CD4-positive, alpha-beta T cell treated with Interleukin-17A for 4 hours (primary cell): ENCODE results near the gene GALNT18.

Source experiments
- DNase-seq: peaks from one replicate; pipeline ENCODE4 v3.0.0-alpha.2; 2020; ENCODE audit warnings: mixed read lengths

GALNT18 gene

GRCh38 chr11:11563200-11563975 is 58.4 kb downstream of the GALNT18 start:
- DNase-seq, result no peak

- no peak for DNase-seq
Measured at GRCh38 chr11:11561991-11562390, 59.8 kb downstream of the GALNT18 start.

DNA sequence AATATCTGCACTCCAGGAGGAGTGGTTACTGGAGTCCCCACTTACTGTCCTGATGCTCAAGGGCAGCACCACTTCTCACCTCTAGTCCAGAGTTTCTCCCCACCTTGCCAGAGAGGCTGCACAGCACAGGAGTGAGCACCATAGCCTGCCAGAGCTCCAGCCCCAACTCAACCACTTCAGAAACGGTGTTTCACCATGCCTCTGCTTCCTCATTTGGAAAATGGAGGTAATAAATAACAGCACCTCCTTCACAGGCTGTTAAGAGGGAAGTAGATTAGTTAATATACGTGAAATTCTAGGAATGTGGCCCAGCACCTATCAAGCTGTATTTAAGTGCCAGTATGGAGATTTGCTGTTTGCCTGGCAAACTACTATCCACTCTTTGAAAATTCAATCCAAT is 63.0 kb downstream of the GALNT18 start:
- DNase-seq, result no peak

- DNase-seq, result no peak
Measured at GRCh38 chr11:11558396-11558795, 63.4 kb downstream of the GALNT18 start.

GRCh38 chr11:11555208-11555607 is 66.6 kb downstream of the GALNT18 start:
- DNase-seq, result no peak

DNA sequence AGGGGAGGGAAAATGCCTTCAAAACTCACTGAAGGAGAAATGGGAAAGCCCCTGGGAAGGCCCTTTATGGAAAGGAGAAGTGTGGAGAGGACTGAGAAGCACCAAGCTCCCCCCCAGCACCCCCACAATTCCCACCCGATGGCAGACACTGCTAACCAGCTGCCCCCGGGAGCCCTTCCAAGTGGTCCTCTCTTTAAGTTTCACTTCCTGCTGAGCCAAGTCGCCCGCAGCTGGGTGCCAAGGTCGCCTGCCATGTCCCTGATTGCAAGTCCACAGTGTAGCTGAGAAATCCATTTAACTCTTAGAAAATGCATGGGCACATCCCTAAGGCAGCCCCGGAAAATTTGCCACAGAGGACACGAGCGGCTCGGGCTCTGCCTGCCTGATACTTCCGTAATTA is 68.2 kb downstream of the GALNT18 start:
- DNase-seq, result no peak

DNA sequence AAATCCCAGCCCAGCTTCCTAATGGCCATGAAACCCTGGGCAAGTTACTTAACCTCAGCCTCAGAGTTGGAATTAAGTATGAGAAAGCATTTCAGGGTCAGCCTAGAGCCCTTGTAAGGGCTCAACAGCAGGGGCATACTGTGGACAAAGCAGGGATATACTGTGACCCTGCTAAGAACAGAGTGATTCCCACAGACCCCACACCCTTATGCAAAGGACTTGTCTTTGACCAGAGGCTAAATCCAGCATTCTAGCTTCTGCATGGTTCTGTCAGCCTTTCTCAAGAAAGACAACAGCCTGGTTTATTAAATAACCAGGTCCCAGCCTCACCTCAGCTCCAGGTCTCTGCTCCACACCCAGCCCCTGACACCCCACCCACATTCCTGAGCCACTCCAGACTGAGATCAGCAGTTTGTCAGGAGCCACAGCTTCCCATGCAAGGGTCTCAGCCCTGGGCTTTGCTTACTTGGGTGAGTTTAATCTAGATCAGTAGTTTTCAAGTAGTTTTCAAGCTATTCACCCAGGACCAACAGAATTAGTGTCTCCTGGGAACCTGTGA is 69.2 kb downstream of the GALNT18 start:
- DNase-seq, result no peak

DNA sequence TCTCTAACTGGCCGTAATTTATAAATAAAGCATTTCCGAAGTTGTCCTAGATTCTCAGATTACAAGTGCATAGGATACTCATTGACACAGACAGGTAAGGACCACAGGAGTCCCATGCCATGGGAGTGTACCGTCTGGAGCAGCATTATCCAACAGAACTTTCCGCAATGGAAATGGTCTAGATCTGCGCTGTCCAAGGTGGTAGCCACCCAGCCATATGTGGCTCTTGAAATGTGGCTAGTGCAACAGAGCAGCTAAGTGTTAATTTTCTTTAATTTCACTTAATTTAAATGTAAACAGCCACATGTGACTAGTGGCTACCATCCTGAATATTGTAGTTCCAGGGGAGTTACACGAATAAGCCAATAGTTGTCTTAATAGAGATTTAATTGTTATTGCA is 71.3 kb downstream of the GALNT18 start:
- no peak for DNase-seq

DNA sequence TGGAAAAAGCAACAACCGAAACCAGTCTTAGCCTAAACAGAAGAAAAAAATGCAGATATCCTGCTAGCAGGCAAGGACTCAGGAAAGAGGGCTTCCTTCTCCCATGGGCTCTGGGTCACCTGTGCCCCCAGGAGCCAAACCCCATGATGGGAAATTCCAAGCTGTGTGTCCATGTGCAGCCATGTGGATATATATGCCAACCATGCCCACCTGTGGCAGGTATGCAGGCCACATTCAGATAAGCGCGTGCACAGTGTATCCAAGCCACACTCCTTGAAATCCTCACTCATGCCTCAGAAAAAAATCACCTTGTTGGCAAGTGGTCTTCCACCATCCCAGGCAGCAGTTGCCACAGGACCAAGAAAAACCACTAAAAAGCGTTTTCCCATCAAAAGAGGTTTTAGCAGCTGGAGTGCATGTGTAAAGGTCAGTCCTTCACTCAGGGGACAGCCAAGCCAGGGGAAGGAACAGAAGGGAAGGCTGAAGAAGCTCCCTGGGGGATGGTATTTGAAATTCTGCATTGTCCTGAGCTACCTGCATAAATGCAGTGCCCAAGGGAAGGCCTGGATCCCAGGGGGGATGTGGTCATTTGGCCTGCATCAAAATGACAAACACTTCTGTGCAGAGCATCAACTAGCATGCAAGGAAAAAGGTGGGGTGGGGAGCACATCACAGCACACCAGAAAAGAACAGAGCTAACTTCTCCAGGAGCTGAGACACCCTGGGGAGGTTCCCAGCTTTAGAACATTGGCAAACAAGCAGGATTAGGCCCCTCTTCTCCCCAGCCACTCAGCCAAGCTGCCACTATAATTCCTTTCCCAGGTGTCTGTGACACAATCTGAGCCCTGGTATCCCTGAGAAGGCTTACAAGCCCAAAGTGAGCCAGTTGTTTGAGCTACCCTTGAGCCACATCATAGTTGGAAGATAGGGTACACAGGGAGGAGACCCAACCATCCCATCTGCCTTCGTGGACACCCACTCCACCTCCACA is 76.2 kb downstream of the GALNT18 start:
- no peak for DNase-seq

GRCh38 chr11:11543656-11544055 is 78.1 kb downstream of the GALNT18 start:
- no peak for DNase-seq

GRCh38 chr11:11540157-11540556 is 81.6 kb downstream of the GALNT18 start:
- DNase-seq, result no peak

DNA sequence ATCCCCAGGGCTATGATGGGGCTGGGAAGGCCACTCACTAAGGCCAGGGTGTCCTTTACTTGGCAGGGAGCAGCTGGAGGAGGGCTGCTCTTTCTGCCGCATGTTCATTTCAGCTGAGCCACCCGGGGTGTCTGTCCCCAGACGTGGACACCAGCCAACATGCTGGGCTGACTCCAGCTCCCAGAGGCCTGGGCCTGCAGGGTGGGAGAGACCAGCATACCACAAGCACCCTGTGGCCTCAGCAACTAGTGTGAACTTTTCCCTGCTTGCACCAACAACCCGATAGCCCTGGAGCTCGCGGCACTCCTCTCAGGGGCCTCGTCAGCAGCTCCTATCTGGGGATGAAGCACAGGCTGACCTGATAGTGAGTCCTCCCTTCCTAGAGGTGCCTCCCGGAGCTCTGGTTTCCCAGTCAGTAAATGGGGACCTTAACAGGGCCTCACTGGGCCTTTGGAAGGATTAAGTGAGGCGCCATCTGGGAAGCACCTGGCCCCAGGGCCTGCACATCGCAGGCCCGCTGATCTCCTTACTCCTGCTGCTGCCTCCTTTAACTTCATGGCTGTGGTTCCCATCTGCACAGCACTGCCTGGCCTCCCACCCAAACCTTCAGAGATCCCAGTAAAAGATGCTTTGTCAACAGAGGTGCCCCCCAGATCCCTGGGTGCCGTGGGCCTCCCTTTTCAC is 83.4 kb downstream of the GALNT18 start:
- DNase-seq, result no peak

DNA sequence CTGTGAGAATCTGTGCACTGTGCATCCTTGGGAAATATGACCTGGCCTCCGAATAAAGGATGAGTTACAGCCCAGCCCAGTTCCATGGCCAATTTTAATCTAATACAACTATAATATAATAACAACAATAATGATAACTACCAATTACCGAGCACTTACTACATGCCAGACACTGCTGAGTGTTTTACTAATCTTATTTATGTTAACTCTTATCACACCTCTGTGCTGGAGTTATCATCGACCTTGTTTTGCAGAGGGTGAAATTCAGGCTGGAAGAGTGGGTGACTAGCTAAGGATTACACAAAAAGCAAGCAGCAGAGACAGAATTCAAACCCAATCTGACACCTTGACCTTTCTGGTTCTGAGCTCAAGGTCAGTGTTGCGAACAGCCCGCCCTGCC is 83.9 kb downstream of the GALNT18 start:
- DNase-seq, result no peak

- no peak for DNase-seq
Measured at GRCh38 chr11:11537372-11537771, 84.4 kb downstream of the GALNT18 start.

DNA sequence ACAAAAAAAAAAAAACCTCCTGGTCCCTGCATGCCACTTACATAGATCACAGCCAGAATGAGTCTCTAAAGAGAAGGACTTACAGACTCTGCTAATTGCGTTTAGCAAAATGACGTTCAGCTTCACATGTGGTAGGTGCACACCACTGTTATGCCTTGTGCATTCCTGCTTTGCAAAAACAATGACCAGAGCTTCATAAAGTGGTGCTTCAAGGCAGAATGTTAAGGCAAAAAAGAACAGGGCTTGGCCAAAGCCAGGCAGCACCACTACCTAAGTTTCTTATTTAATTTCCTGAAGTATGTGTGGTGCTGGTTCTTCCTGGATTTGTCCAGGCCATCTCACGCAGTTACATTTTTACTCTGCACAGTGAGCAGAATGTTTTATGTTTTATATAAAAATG is 85.2 kb downstream of the GALNT18 start:
- DNase-seq, result no peak

GRCh38 chr11:11535611-11536010 is 86.2 kb downstream of the GALNT18 start:
- DNase-seq, result no peak

GRCh38 chr11:11534981-11535380 is 86.8 kb downstream of the GALNT18 start:
- DNase-seq, result no peak

DNA sequence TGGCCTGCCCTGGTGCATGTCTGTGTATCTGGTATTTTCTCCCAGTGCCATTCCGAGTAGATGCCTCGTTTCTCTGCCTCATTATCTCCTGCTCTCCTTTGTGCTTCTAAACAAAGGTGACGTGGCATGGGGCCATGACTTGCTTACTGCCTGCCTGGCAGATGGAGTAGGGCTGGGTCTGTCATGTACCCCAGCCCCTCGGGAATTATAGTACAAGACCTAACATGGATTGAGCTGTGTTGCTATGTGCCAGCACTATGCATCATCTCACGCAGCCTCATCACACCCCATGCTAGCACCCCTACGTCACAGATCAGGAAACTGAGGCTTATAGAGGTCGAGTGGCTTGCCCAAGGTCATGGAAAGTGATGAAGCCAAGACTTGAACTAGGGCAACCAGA is 88.1 kb downstream of the GALNT18 start:
- DNase-seq, result no peak

GRCh38 chr11:11533057-11533456 is 88.7 kb downstream of the GALNT18 start:
- DNase-seq, result no peak

GRCh38 chr11:11532574-11532973 is 89.2 kb downstream of the GALNT18 start:
- no peak for DNase-seq

- no peak for DNase-seq
Measured at GRCh38 chr11:11531131-11531908, 90.5 kb downstream of the GALNT18 start.

GRCh38 chr11:11528986-11529385 is 92.8 kb downstream of the GALNT18 start:
- DNase-seq, result no peak
